Central memory CD8-positive, alpha-beta T cell (primary cell): ENCODE results near the gene PKHD1.
"Not testable (repeated sequence)": the region's sequence is repeated elsewhere in the genome, so short reads cannot be mapped to it uniquely, and the experiment has no call there.

Experiments used
- ATAC-seq: fragments of 150-1000 bp; cut with Tn5 transposase; replicated peaks from 2 replicates; pipeline ENCODE4 v1.10.0; 2022; ENCODE audit warnings: mild to moderate bottlenecking, moderate FRiP score, moderate number of reproducible peaks; ENCODE audit not compliant: poor library complexity, severe bottlenecking; ENCODE audit errors: extremely low read depth
- DNase-seq, 2 donors: peaks; one replicate each; pipeline ENCODE4 v3.0.0; 2021; ENCODE audit warnings: low spot score in 2 of 2
- H3K27ac Mint-ChIP-seq: one replicate; pipeline ENCODE4 v1.8.0; 2022; ENCODE audit warnings: low read depth, mild to moderate bottlenecking, moderate library complexity, mixed read lengths
- H3K27me3 Mint-ChIP-seq: one replicate; pipeline ENCODE4 v1.8.0; 2022; ENCODE audit warnings: mixed read lengths
- H3K36me3 Mint-ChIP-seq: one replicate; pipeline ENCODE4 v1.8.0; 2022; ENCODE audit warnings: mild to moderate bottlenecking, moderate library complexity, mixed read lengths; ENCODE audit not compliant: insufficient read depth
- H3K4me1 Mint-ChIP-seq: one replicate; pipeline ENCODE4 v1.8.0; 2022; ENCODE audit warnings: mixed read lengths
- H3K4me3 Mint-ChIP-seq: one replicate; pipeline ENCODE4 v1.8.0; 2022; ENCODE audit warnings: mild to moderate bottlenecking, moderate library complexity, mixed read lengths
- H3K9me3 Mint-ChIP-seq: one replicate; pipeline ENCODE4 v1.8.0; 2022; ENCODE audit warnings: mixed read lengths

Gene PKHD1

GRCh38 chr6:51959744-51960383 lies 127.5 kb downstream of the PKHD1 start:
- peaks cover 7% of the 10 kb centered on the region for H3K27me3 Mint-ChIP-seq
- H3K9me3 Mint-ChIP-seq: no peaks in the 10 kb centered on the region
- peaks cover 2% of the 10 kb centered on the region for H3K36me3 Mint-ChIP-seq
- no peak for DNase-seq
- no peak overlapping the region for H3K27ac Mint-ChIP-seq
- H3K4me3 Mint-ChIP-seq: no peak overlapping the region
- no peaks in the 10 kb centered on the region for H3K4me1 Mint-ChIP-seq
- no peak for ATAC-seq

- Mint-ChIP-seq H3K4me3 (no peak overlapping the region), H3K4me1 (no peaks in the 10 kb centered on the region), H3K27me3 (no peaks in the 10 kb centered on the region), H3K9me3 (no peaks in the 10 kb centered on the region), H3K36me3 (no peaks in the 10 kb centered on the region), H3K27ac (no peak overlapping the region)
- DNase-seq (no peak), ATAC-seq (no peak)
These were observed 132.7 kb downstream of the PKHD1 start for GRCh38 chr6:51954681-51955080.

- Mint-ChIP-seq H3K27ac (no peak overlapping the region), H3K4me3 (no peak overlapping the region), H3K9me3 (no peaks in the 10 kb centered on the region), H3K27me3 (no peaks in the 10 kb centered on the region), H3K36me3 (no peaks in the 10 kb centered on the region), H3K4me1 (no peaks in the 10 kb centered on the region)
- no peak for DNase-seq
- no peak for ATAC-seq
These were observed 134.2 kb downstream of the PKHD1 start for GRCh38 chr6:51953246-51953645.

GRCh38 chr6:51951924-51952323 lies 135.5 kb downstream of the PKHD1 start:
- H3K9me3 Mint-ChIP-seq: no peaks in the 10 kb centered on the region
- ATAC-seq (no peak), DNase-seq (no peak)
- H3K27ac Mint-ChIP-seq: no peak overlapping the region
- no peak overlapping the region for H3K4me3 Mint-ChIP-seq
- no peaks in the 10 kb centered on the region for H3K4me1 Mint-ChIP-seq
- H3K36me3 Mint-ChIP-seq: no peaks in the 10 kb centered on the region
- no peaks in the 10 kb centered on the region for H3K27me3 Mint-ChIP-seq

- Mint-ChIP-seq H3K36me3 (no peaks in the 10 kb centered on the region), H3K27ac (no peak overlapping the region), H3K4me1 (no peaks in the 10 kb centered on the region), H3K4me3 (no peak overlapping the region), H3K9me3 (no peaks in the 10 kb centered on the region), H3K27me3 (peaks cover under 1% of the 10 kb centered on the region)
- ATAC-seq (no peak), DNase-seq (no peak)
These were observed 137.9 kb downstream of the PKHD1 start for GRCh38 chr6:51949526-51949925.

- H3K9me3 Mint-ChIP-seq, H3K4me1 Mint-ChIP-seq, ATAC-seq, H3K4me3 Mint-ChIP-seq, H3K36me3 Mint-ChIP-seq, H3K27ac Mint-ChIP-seq, DNase-seq: not testable (repeated sequence)
- H3K27me3 Mint-ChIP-seq: peaks cover 26% of the 10 kb centered on the region
These were observed 147.7 kb downstream of the PKHD1 start for GRCh38 chr6:51939695-51940094.

GRCh38 chr6:51936531-51937290 lies 150.7 kb downstream of the PKHD1 start:
- H3K4me1 Mint-ChIP-seq: no peaks in the 10 kb centered on the region
- no peaks in the 10 kb centered on the region for H3K27me3 Mint-ChIP-seq
- H3K36me3 Mint-ChIP-seq: no peaks in the 10 kb centered on the region
- ATAC-seq (no peak), DNase-seq (no peak)
- H3K27ac Mint-ChIP-seq: no peak overlapping the region
- no peaks in the 10 kb centered on the region for H3K9me3 Mint-ChIP-seq
- H3K4me3 Mint-ChIP-seq: no peak overlapping the region

- no peak overlapping the region for H3K4me3 Mint-ChIP-seq
- H3K36me3 Mint-ChIP-seq: no peaks in the 10 kb centered on the region
- no peak overlapping the region for H3K27ac Mint-ChIP-seq
- no peaks in the 10 kb centered on the region for H3K4me1 Mint-ChIP-seq
- no peak for DNase-seq
- H3K27me3 Mint-ChIP-seq: no peaks in the 10 kb centered on the region
- ATAC-seq: no peak
- H3K9me3 Mint-ChIP-seq: no peaks in the 10 kb centered on the region
These were observed 153.3 kb downstream of the PKHD1 start for GRCh38 chr6:51934098-51934497.

- ATAC-seq: no peak
- no peaks in the 10 kb centered on the region for H3K9me3 Mint-ChIP-seq
- H3K4me3 Mint-ChIP-seq: no peak overlapping the region
- H3K27ac Mint-ChIP-seq: no peak overlapping the region
- peaks cover 2% of the 10 kb centered on the region for H3K27me3 Mint-ChIP-seq
- H3K36me3 Mint-ChIP-seq: no peaks in the 10 kb centered on the region
- H3K4me1 Mint-ChIP-seq: no peaks in the 10 kb centered on the region
- no peak for DNase-seq
These were observed 154.5 kb downstream of the PKHD1 start for GRCh38 chr6:51932956-51933355.

GRCh38 chr6:51930602-51931001 lies 156.8 kb downstream of the PKHD1 start:
- Mint-ChIP-seq H3K9me3 (peaks cover 3% of the 10 kb centered on the region), H3K4me1 (no peaks in the 10 kb centered on the region), H3K36me3 (no peaks in the 10 kb centered on the region), H3K27ac (no peak overlapping the region), H3K27me3 (peaks cover 12% of the 10 kb centered on the region), H3K4me3 (no peak overlapping the region)
- DNase-seq (no peak), ATAC-seq (no peak)

- Mint-ChIP-seq H3K27ac (no peak overlapping the region), H3K9me3 (peaks cover 5% of the 10 kb centered on the region), H3K36me3 (no peaks in the 10 kb centered on the region), H3K4me1 (no peaks in the 10 kb centered on the region), H3K27me3 (peaks cover 12% of the 10 kb centered on the region), H3K4me3 (no peak overlapping the region)
- DNase-seq: no peak
- no peak for ATAC-seq
These were observed 157.4 kb downstream of the PKHD1 start for GRCh38 chr6:51929934-51930574.

- H3K9me3 Mint-ChIP-seq: peaks cover 5% of the 10 kb centered on the region
- H3K27ac Mint-ChIP-seq: no peak overlapping the region
- H3K27me3 Mint-ChIP-seq: peaks cover 12% of the 10 kb centered on the region
- H3K36me3 Mint-ChIP-seq: no peaks in the 10 kb centered on the region
- H3K4me1 Mint-ChIP-seq: no peaks in the 10 kb centered on the region
- H3K4me3 Mint-ChIP-seq: no peak overlapping the region
- ATAC-seq: no peak
- DNase-seq: no peak
These were observed 159.1 kb downstream of the PKHD1 start for GRCh38 chr6:51928320-51928719.

GRCh38 chr6:51927450-51927849 lies 160.0 kb downstream of the PKHD1 start:
- H3K36me3 Mint-ChIP-seq: no peaks in the 10 kb centered on the region
- H3K9me3 Mint-ChIP-seq: peaks cover 5% of the 10 kb centered on the region
- H3K27ac Mint-ChIP-seq: no peak overlapping the region
- no peaks in the 10 kb centered on the region for H3K4me1 Mint-ChIP-seq
- DNase-seq (no peak), ATAC-seq (no peak)
- no peak overlapping the region for H3K4me3 Mint-ChIP-seq
- H3K27me3 Mint-ChIP-seq: peaks cover 12% of the 10 kb centered on the region
